ENCODE data around the gene NKX1-1.

NKX1-1 gene

GRCh38 chr4:1417522-1418390 lies 11.5 kb upstream of the NKX1-1 start:
- no peak for DNase-seq

GRCh38 chr4:1416948-1417260 lies 10.7 kb upstream of the NKX1-1 start:
- DNase-seq: no peak

- DNase-seq: no peak
Measured at GRCh38 chr4:1416051-1416947, 10.1 kb upstream of the NKX1-1 start.

GRCh38 chr4:1415681-1415981 lies 9.4 kb upstream of the NKX1-1 start:
- DNase-seq: no peak

GRCh38 chr4:1414831-1415680 lies 8.8 kb upstream of the NKX1-1 start:
- no peak for DNase-seq

- no peak for DNase-seq
Measured at GRCh38 chr4:1413687-1414479, 7.6 kb upstream of the NKX1-1 start.

GRCh38 chr4:1413204-1413663 lies 7.0 kb upstream of the NKX1-1 start:
- DNase-seq: no peak

- DNase-seq: no peak
Measured at GRCh38 chr4:1412376-1413203, 6.3 kb upstream of the NKX1-1 start.

- DNase-seq: no peak
Measured at GRCh38 chr4:1411436-1412375, 5.5 kb upstream of the NKX1-1 start.

GRCh38 chr4:1410491-1411325 lies 4.5 kb upstream of the NKX1-1 start:
- DNase-seq: peak in 6 of 56 donors; percentile 3 to 46 (median 12)

- DNase-seq: no peak
Measured at GRCh38 chr4:1409491-1410425, 3.5 kb upstream of the NKX1-1 start.

GRCh38 chr4:1409079-1409478 lies 2.8 kb upstream of the NKX1-1 start:
- no peak for DNase-seq

- DNase-seq: no peak
Measured at GRCh38 chr4:1408418-1408817, 2.2 kb upstream of the NKX1-1 start.

- no peak for DNase-seq
Measured at GRCh38 chr4:1407657-1408333, 1.6 kb upstream of the NKX1-1 start.

- no peak for DNase-seq
Measured at GRCh38 chr4:1406981-1407656, 877 bp upstream of the NKX1-1 start.

All from amygdala (tissue), 56 donors.